ENCODE measurements around the gene UXS1. TPM values are rescaled to one million over a fixed set of nuclear protein-coding genes. Genes with fewer than 3 reads are reported as not detected.

Gene UXS1
- total and polyA plus RNA-seq, 2 donors (not counting 3 experiments of a cell fraction or from before 2014, with no cell fraction given), result 34.2 to 43.2 TPM

DNA sequence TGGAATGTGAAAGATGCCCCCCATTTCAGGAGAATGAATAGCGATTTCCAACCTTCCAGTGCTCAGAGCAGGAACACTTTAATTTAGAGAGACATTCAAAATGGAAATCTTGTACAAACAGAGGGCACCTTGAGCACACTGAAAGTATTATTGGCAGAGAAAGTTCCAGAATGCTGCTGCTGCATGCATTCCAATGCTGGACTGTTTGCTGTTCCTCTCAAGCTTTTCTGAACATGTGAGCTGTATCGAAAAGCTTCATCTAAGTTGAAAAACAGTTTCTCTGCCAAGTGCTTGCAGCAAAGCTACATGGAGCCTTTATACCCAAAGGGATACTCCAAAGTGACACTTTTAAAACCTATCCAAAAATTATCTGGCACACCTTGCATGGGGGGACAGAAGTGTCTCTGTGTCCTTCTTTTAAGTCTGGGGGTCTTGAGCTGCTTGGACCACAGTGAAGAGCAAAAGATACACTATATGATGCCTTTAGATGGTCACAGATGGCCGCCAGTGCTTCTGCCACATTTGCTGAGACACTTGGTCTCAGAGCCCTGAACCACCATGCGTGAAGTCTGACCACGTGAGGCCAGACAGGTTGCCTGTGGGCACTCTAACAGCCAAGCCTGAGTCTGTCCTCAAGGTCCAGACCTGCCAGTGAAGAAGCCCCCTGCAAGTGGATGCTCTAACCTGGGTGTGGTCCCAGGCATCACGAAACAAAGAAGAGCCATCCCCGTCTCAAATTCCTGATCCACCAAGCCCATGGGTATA lies 18.8 kb downstream of the UXS1 start:
- H3K9ac ChIP-seq (replicated peaks; ENCODE audit: extremely low read depth, insufficient read depth, low read length), result no peak overlapping the region
- no peaks in the 10 kb centered on the region for H4K20me1 ChIP-seq (replicated peaks; ENCODE audit: control insufficient read depth, extremely low read depth, insufficient read depth, low read length)
- H3K9me3 ChIP-seq (replicated peaks; ENCODE audit: control insufficient read depth, insufficient read depth, low read length), result no peaks in the 10 kb centered on the region
- CTCF ChIA-PET, result no interaction called here
- no peaks in the 10 kb centered on the region for H3K27me3 ChIP-seq (ENCODE audit: control insufficient read depth in 2 of 2, insufficient read depth in 2 of 2, low read length in 2 of 2)
- H3K79me2 ChIP-seq (ENCODE audit: control insufficient read depth, insufficient read depth, low read length), result no peaks in the 10 kb centered on the region
- no peak overlapping the region for H3K4me3 ChIP-seq (replicated peaks in 1 of 3; ENCODE audit: insufficient read depth in 1 of 3, low read depth in 1 of 3, low read length in 3 of 3)
- intact Hi-C loops (cut with micrococcal nuclease), result no loop called here
- no peaks in the 10 kb centered on the region for H3K4me1 ChIP-seq (ENCODE audit: control insufficient read depth, extremely low read depth, insufficient read depth, low read length)
- no peak overlapping the region for H3K4me2 ChIP-seq (ENCODE audit: insufficient read depth, low read length)
- no peak for FAIRE-seq
- DNase-seq (ENCODE audit: low read depth, low spot score), result no peak
- H2AFZ ChIP-seq (ENCODE audit: low read depth, low read length), result no peak overlapping the region
- no TSS peak for BruUV-seq (replicated peaks)
- no peaks in the 10 kb centered on the region for H3K36me3 ChIP-seq (ENCODE audit: control insufficient read depth in 2 of 2, extremely low read depth in 1 of 2, insufficient read depth in 2 of 2, low read length in 2 of 2)
- dilution Hi-C loops (cut with MboI; ENCODE audit: extremely low pct_ligation_motif_present, low sequenced_read_pairs), result no loop called here
- TF ChIP-seq JUN (IDR thresholded peaks at IDR 0.05; ENCODE audit: borderline replicate concordance, insufficient read depth, insufficient read length, low read depth) (no peak), FOS (IDR thresholded peaks at IDR 0.05; ENCODE audit: borderline replicate concordance, insufficient read depth, low read length) (no peak), POLR2AphosphoS5 (IDR thresholded peaks at IDR 0.05; ENCODE audit: insufficient read depth, low read depth, low read length) (no peak), MYC (IDR thresholded peaks at IDR 0.05; ENCODE audit: low read depth, low read length) (no peak)
- TF ChIP-seq, protein P1, sequence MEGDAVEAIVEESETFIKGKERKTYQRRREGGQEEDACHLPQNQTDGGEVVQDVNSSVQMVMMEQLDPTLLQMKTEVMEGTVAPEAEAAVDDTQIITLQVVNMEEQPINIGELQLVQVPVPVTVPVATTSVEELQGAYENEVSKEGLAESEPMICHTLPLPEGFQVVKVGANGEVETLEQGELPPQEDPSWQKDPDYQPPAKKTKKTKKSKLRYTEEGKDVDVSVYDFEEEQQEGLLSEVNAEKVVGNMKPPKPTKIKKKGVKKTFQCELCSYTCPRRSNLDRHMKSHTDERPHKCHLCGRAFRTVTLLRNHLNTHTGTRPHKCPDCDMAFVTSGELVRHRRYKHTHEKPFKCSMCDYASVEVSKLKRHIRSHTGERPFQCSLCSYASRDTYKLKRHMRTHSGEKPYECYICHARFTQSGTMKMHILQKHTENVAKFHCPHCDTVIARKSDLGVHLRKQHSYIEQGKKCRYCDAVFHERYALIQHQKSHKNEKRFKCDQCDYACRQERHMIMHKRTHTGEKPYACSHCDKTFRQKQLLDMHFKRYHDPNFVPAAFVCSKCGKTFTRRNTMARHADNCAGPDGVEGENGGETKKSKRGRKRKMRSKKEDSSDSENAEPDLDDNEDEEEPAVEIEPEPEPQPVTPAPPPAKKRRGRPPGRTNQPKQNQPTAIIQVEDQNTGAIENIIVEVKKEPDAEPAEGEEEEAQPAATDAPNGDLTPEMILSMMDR (IDR thresholded peaks at IDR 0.05; ENCODE audit: extremely low read depth in 1 of 2, insufficient read depth in 1 of 2, low read depth in 1 of 2, low read length in 2 of 2), result no peak
- POLR2A ChIA-PET, result no interaction called here
- no peak overlapping the region for H3K27ac ChIP-seq (ENCODE audit: insufficient read depth, low read depth, low read length)
- no peaks in the 10 kb centered on the region for H3K9me1 ChIP-seq (replicated peaks; ENCODE audit: control insufficient read depth, extremely low read depth, insufficient read depth, low read length)

DNA sequence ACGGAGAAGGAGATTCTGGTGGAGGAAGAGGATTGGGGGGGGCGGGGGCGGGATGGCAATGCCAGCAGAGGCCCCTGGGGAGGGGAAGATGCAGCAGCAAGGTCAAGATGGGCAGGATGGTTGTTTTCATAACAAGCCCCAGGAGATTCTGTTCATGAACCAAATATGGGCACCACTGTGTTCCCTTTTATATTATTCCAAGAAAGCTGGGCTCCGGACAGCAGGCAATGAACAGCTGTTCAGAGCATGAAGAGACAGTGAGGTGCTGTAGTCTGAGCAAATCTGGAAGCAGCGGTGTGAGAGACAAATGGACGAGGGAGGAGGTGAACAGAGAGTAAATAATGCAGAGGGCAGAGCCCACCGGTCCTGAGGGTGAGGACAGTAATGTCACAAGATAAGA lies 20.0 kb downstream of the UXS1 start:
- BruUV-seq (replicated peaks), result no TSS peak
- POLR2A ChIA-PET, result no interaction called here

More for the DNA sequence above, 20.0 kb downstream of the UXS1 start:
- Histone ChIP-seq H3K4me2 (ENCODE audit: insufficient read depth, low read length) (no peak overlapping the region), H2AFZ (ENCODE audit: low read depth, low read length) (no peak overlapping the region), H3K27ac (ENCODE audit: insufficient read depth, low read depth, low read length) (no peak overlapping the region), H3K27me3 (ENCODE audit: control insufficient read depth in 2 of 2, insufficient read depth in 2 of 2, low read length in 2 of 2) (no peaks in the 10 kb centered on the region), H3K36me3 (ENCODE audit: control insufficient read depth in 2 of 2, extremely low read depth in 1 of 2, insufficient read depth in 2 of 2, low read length in 2 of 2) (no peaks in the 10 kb centered on the region), H3K9ac (replicated peaks; ENCODE audit: extremely low read depth, insufficient read depth, low read length) (no peak overlapping the region), H3K79me2 (ENCODE audit: control insufficient read depth, insufficient read depth, low read length) (no peaks in the 10 kb centered on the region), H3K9me3 (replicated peaks; ENCODE audit: control insufficient read depth, insufficient read depth, low read length) (no peaks in the 10 kb centered on the region), H3K9me1 (replicated peaks; ENCODE audit: control insufficient read depth, extremely low read depth, insufficient read depth, low read length) (no peaks in the 10 kb centered on the region), H3K4me3 (replicated peaks in 1 of 3; ENCODE audit: insufficient read depth in 1 of 3, low read depth in 1 of 3, low read length in 3 of 3) (no peak overlapping the region), H3K4me1 (ENCODE audit: control insufficient read depth, extremely low read depth, insufficient read depth, low read length) (no peaks in the 10 kb centered on the region), H4K20me1 (replicated peaks; ENCODE audit: control insufficient read depth, extremely low read depth, insufficient read depth, low read length) (no peaks in the 10 kb centered on the region)
- dilution Hi-C loops (cut with MboI; ENCODE audit: extremely low pct_ligation_motif_present, low sequenced_read_pairs), result no loop called here
- intact Hi-C loops (cut with micrococcal nuclease), result no loop called here
- TF ChIP-seq POLR2AphosphoS5 (IDR thresholded peaks at IDR 0.05; ENCODE audit: insufficient read depth, low read depth, low read length), result no peak
- TF ChIP-seq JUN (IDR thresholded peaks at IDR 0.05; ENCODE audit: borderline replicate concordance, insufficient read depth, insufficient read length, low read depth), result no peak
- no peak for TF ChIP-seq FOS (IDR thresholded peaks at IDR 0.05; ENCODE audit: borderline replicate concordance, insufficient read depth, low read length)
- no peak for TF ChIP-seq EZH2 (IDR thresholded peaks at IDR 0.05; ENCODE audit: borderline replicate concordance, low read depth, low read length, severe bottlenecking)
- no peak for TF ChIP-seq GATA2 (IDR thresholded peaks at IDR 0.05; ENCODE audit: insufficient read depth, insufficient read length, low read depth, low read length)
- no peak for TF ChIP-seq POLR2A (IDR thresholded peaks at IDR 0.05; ENCODE audit: low read depth, low read length)
- TF ChIP-seq, protein P1 (IDR thresholded peaks at IDR 0.05; ENCODE audit: extremely low read depth in 1 of 2, insufficient read depth in 1 of 2, low read depth in 1 of 2, low read length in 2 of 2), result no peak
- TF ChIP-seq, protein P2, sequence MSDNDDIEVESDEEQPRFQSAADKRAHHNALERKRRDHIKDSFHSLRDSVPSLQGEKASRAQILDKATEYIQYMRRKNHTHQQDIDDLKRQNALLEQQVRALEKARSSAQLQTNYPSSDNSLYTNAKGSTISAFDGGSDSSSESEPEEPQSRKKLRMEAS (IDR thresholded peaks at IDR 0.05; ENCODE audit: insufficient read depth, insufficient read length), result no peak
- no peak for TF ChIP-seq MYC (IDR thresholded peaks at IDR 0.05; ENCODE audit: low read depth, low read length)
- CTCF ChIA-PET, result no interaction called here
- DNase-seq (ENCODE audit: low read depth, low spot score) (no peak), FAIRE-seq (no peak)
